NCI-H2196 (cell line): ENCODE measurements around the gene C1orf87.

Experiments used
- DNase-seq: peaks from one replicate; lab custom pipeline; 2025; ENCODE audit not compliant: unreplicated experiment; lab: John Stamatoyannopoulos, UW

The C1orf87 gene

DNA sequence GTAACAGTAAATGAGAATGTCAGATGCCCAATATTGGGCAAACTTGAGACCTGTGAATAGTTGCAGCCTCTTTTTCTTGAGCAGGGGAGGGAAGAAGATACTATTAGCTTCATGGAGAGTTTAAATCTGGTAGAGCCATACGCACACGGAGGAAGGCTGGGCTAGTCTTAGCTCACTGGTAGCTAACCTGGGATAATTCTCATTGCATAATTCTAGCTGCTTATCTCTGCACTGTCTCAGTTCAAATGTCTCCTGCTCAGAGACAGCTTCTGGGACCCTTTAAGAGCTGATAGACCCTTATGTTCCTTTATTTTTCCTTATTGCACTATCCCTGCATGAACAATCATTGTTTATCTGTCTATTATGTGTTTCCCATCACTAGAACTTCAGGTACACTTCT lies 8.4 kb downstream of the C1orf87 start:
- no peak for DNase-seq

DNA sequence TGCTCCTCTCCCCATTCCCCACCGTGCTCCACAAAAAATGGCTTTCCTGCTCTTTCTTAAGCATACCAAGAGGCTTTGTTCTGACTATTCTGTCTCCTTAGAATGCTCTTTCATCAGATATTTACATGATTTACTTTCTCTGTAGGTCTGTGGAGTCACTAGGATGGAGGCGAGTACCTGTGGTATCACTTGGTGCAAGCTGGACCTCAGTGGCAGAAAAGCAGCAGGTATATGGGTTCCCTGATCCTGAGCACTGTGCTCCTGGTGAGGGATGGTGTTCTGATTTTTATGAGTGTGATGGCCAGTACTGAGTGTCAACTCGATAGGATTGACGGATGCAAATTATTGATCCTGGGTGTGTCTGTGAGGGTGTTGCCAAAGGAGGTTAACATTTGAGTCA lies 10.0 kb downstream of the C1orf87 start:
- no peak for DNase-seq

DNA sequence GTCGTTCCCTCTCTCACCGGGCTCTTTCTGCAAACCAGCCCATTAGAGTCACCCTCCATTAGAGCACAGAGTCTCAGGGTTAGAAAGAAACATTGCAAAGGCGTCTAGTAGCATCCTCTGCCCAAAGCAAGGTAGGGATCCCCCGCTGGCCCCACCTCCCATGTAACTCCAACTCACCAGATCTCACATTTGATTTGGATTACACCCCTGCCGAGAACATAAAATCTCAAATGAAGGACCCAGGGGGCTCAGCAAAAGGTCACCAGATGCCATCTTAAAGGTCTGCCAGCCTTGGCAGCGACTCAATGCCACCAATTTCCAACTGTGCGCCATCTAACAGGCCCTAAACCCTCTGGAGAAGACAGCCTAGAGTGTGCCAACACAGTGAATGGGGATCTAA lies 14.1 kb downstream of the C1orf87 start:
- DNase-seq = no peak

DNA sequence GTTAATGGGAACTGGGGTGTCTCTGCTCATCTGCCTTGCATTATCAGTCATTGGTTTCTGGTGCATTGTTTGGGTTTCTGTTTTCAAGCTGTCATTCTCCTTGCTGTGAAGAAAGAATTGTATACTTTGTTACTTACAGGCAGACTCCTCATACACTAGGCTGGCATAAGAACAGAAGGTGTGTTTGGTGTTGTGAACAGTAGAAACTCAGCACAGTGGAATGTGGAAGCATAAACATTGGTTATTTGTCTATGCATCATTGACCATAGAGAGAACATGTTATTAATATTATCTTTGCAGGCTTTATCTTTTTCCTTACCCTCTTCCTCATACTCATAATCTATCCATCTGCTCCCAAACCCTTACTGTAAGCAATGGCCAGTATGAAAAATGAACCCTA lies 18.2 kb downstream of the C1orf87 start:
- DNase-seq = no peak

DNA sequence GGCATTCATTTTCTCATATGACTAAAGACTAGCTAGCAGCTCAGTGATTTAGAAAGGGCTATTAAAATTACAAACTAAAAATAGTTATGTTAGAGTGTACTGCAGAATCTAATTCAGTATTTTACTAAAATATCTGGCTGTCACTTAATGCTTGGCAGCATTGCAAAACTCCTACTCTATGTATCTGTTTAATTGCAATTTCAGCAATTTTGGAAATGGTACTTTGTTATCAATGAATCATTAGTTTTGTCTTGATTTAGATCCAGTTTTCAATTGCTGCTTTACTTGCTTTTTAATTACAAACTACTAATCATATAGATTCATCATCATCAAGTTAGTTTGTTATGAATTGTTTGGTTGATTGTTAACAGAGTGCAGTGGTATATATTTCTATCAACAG lies 19.2 kb downstream of the C1orf87 start:
- no peak for DNase-seq

DNA sequence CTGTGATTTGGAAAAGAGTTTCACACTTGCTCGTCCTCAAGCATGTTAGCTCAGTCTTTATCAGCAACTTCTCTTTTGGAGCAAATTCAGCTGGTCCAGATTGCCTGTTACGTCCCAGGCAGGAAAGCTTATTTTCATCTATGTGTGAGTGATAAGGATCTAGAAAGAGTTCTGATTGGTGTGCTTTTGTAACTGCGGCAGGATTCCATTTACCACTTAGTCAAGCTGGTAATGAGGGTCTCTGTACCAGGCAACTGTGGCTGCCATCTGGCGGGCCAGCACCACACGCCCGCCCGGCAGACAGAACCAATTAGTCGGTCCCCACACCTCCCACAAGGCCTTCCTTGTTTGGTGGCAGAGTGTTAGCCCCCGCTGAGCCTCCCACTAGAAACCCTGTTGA lies 21.0 kb downstream of the C1orf87 start:
- no peak for DNase-seq

DNA sequence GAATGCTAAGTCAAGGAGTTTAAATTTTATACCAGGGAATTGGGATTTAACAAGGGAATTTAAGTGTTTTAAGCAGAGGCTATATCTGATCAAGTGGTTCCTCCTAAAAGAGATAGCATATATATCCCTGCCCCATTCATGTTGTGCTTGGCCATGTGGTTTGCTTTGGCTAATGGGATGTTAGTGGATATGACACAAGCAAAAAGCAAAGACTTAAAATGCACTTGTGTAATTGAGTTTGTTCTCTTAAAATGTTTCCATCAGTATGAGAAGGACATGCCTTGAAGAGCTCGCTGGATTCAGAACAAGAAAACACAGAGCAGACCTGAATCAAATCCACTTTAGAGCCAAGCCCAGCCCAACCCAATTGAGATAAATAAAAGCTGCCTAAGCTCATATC lies 22.4 kb downstream of the C1orf87 start:
- DNase-seq = no peak

DNA sequence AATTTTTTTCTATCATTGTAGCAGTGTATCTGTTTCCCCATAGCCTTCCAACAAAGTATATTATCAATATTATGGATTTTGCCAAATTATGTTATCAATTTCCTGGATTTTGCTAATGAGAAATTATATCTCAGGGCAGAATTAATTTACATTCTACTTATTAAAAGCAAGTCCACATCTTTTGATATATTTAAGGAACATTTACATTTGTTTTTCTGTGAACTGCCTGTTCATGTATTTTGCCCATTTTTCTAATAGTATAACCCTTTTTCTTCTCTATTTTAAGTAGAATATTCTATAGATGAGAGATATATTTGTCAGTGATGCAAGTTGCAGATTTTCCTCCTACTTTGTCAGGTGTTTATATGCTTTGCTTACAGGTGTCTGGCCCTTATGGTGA lies 24.4 kb downstream of the C1orf87 start:
- no peak for DNase-seq

DNA sequence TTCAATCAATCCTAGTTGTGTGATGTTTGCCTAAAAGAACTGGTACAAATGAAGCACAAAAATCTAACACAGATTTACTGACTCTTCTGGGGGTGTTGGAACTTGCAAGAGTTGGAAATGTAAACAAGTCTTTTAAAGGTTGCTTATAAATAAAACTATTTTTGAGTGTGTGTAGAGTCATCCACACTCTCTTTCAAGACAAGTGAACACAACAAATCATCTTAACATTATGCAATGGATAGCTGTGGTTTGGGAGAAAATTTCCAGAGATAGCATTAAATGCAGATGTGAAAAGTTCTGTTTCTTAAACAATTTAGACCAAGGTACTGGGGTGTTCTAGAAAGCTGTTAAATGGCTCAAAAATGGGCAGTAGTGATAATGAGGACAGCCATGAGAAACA lies 28.7 kb downstream of the C1orf87 start:
- no peak for DNase-seq

DNA sequence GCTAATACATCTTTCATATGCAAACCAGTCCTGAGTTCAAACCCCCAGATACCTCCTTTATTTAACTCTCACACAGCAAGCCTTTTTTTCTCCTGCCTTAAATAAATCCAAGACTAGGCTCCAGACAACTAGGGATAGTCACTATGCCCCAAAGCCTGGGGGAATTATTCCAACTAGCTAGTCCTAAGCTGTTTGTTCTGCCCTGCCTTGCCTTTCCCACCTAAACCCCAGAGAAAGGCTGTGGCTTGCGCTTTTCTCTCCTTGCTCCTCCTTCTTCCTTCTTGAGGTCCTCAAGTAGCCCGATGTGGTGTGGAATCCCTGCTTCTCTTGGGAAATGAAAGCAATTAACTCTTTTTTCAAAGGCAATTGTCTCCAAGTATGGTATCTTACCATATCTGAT lies 31.8 kb downstream of the C1orf87 start:
- no peak for DNase-seq

DNA sequence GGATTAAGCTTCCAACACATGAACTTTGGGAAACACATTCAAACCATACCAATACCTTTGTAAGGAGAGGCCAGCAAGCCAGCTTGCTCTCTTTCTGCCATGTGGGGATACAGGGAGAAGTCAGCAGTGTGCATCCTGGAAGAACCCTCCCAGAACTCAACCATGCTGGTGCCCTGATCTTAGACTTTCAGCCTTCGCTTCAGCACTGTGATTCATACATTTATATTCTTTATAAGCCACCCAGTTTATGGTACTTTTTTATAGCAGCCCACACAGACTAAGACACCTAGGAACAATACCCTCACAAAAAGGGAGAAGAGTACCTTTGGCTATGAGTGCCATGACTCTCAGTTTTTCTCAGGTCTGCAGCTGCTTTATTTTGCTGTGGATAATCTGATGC lies 35.9 kb downstream of the C1orf87 start:
- no peak for DNase-seq

DNA sequence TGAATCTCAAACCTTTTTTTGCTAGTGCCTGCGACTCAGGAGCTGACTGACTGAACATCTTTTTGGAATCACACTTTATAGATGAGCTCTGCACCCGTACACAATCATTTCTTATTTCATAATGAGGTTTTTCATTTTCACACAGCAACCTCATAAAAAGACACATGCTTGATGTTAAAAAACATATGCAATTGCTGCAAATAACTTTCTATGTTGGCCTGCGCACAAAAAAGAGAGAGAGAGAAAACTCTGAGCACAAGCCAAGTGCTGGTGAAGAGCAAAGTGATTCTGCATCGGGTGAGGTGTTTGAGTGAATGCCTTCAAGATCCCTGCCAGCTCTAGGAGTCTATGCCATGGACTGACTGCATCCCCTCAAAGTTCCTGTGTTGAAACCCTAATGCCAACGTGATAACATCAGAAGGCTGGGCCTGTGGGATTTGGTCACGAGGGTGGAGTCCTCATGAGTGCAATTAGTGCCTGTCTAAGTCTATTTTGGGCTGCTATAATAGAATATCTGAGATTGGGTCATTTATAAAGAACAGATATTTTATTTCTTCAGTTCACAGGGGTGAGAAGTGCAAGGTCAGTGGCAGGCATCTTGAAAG lies 36.6 kb downstream of the C1orf87 start:
- DNase-seq = no peak

DNA sequence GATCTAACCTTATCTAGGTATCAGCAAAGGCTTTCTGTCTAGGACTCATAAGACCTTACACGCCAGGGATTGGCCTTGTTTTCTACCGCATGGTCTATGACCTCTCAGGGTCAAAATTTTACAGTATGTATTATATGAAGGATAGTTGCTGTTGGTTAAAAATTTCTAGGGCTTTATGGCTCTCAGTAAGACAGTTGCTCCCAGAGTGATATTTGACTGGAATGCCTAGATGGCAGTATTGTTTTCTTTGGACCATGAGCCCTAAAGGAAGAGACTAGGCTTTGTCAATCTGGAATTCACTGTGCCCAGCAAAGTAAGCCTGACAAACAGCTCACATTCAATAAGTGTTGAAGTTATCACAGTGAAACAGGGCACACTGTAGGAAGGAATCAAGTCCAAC lies 37.6 kb downstream of the C1orf87 start:
- no peak for DNase-seq

DNA sequence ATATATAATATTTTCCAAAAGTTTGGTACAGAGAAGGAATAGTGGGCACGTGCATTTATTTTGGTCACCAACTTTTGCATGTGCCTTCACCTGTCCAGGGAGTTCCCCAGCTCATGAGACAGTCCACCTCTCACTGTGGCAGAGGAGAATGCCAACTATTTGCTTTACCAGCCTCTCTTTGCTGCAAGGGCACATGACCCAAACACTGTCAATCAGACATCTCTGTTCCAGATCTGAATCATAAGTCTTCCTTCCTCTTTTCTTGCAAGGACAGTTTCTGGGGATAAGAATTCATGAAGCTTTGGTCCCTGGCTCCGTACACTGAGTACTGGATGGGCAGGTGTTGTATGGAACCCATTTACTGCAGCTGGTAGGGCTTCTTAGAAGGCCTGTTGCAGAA lies 38.6 kb downstream of the C1orf87 start:
- DNase-seq = no peak

DNA sequence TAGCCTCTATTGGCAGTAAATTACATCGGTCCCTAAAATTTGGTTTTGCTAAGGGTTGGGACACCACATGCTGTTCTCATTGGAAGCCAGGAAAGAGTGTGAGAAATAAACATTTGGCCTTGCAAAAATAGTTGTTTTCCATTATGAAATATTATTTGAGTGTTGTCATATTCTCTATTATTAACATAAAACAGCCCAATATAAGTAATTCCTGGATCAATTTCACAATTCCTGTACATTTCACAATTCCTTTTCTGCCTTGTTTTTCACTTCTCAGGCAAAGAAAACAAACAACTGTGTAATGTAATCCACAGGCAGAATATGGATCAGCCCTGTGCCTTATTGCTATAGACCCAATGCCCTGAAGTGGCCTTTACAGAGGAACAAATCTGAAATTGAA lies 40.5 kb downstream of the C1orf87 start:
- DNase-seq = no peak

DNA sequence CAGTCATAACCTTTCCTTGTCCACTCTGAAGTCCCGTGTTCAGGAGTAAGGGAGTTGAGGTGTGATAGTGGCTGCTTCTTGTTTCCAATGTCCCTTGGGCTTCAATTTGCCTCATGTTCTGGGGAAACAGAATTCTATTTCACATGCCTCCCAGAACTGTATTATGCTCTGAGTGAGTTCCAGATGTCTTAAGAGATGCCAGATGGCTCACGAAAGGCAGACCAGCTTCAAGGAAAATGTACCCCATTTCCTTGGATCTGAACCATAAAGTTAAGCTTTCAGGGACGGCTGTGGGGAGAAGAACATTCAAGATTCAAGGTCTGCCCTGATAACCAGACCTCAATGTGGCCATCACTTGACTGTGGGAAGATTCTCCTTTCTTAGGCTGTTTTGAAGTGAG lies 42.4 kb downstream of the C1orf87 start:
- DNase-seq = no peak

DNA sequence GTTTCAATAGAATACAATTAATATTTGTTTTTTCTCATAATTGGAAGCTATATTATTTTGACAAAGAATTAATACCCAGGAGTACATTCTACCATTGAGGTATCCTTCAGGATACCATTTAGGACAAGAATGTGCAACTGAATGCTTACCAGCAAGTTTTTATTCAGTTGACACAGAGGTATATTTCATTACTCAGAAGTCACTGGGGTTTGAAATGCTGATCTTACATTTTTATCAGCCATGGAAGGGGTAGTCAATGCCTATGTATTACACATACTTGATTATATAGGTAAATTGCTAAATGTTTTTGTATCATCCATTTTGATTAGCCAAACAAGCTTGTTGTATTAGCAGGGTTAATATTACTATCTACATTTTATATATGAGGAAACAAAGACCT lies 48.0 kb downstream of the C1orf87 start:
- no peak for DNase-seq

DNA sequence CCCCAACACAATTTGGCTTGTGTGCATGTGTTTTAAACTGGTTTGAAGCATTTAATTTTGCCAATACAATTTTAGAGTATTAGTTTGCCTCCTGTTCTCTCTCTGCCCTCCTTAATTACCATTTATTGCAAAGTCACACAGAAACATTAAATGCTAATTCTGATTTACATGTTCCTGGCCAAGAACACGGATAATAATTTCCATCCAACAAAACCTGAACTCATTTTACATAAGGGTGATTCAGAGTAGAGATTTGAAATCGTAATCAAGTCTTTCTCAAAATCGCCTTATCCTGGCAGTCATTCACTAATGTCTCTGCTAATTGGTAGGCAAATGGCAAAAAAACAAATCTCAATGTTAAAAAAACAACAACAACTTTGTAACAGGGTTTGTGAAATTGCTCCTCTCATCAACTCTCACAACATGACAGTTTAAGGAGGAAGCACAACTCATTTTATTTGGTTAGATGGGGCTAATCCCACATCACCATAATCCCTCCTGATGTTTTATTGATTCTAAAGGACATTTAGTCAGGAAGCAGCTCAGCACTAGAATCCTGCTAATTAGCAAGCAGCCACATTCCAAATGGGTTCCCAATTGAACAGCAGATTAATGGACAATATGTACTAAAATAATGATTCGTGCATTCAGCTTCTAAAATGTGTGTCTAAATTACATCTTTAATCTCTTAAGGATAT lies 55.9 kb downstream of the C1orf87 start:
- no peak for DNase-seq

DNA sequence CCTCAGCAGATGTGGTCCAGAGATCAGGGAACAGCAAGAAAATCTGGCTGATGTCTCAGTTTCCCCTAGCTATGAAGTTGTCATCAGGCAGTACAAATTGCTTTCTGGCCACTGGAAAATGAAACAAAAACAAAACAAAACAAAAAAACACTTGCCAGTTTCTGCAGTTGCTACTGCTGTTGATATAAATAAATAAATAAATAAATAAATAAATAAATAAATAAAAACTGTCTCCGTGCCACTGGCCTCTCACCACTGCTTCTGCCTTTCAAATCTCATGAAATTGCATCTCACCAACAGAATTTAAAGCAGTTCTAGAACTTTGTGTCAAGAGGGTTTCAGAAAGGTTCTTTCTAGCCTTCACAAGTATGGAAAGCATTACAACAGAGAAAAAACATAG lies 62.9 kb downstream of the C1orf87 start:
- no peak for DNase-seq

DNA sequence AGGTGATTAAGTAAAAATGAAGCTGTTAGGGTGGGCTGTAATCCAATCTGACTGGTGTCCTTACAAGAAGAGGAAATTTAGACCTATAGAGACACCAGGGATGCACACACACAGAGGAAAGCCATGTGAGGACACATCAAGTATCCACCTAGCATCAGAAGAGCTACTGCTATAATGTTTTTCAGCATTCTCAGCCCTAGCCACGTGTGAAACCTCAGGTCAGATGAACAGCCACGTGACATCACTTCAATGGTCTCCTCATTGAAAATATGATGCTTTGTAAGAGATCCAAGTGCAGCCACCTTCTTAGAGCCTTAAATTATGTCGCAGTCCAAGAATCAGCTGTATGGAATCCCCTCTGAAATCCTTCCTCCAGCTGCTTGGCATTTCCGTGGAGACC lies 65.1 kb downstream of the C1orf87 start:
- DNase-seq = no peak

DNA sequence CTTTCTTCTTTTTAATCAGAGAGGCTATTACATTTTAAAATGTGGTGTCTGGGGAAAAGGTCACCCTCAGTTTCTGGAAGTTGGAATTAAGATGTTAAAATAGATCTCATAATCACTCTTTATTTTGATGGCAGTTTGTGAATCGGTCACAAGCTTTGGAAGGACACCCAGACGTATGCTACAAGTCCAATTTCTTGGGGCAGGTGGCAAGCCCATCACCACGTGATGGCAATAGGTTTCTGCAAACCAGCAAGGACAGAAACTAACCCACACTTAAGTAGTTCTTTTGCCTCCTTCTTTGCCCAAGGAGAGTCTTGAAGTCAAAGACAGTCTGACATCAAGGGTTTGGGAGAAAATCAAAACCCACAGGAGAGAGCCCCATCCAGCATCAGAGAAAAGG lies 72.9 kb downstream of the C1orf87 start:
- no peak for DNase-seq

DNA sequence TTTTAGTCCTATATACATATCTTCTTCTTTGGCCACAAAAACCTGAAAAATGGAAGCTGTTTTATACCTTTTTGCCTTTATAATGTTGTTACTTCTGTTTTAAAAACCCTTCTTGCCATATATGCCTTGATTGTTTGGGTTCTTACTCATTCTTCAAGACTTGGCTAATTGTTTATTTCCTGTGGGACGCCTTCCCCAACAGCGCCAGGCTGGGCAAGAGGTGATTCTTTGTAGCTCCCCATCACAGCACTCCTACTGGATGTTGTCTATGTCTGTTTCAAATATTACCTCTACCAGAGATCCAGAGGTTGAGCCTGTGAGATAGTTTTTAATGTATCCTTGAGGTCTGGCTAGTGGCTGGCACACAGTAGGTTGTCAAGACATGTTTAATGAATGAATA lies 73.8 kb downstream of the C1orf87 start:
- DNase-seq = no peak

DNA sequence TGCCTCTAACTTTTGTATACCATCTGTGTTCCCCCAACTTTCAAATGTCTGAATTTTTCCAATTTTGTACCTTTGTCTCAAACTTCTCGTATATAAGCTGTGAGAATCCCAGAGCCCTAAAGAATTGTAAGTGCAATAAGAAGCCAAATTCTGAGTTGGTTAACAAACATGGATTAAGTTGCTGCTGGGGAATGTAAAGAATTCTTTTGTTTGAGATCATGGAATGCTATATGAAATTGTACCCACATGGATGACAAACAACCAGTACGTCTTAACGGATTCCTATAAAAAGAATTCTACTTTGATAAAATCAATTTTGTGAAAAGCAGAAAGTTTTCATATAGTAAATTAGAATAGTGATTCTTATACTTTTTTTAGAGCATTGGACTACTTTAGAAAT lies 74.6 kb downstream of the C1orf87 start:
- DNase-seq = no peak
